GM19023 (cell line): Measurements from ENCODE around the gene MED12L.

Source experiments
- ATAC-seq: cut with Tn5 transposase; IDR thresholded peaks from one replicate; pipeline ENCODE4 v1.9.1; 2021; ENCODE audit warnings: mild to moderate bottlenecking, moderate library complexity; ENCODE audit not compliant: unreplicated experiment

Gene MED12L

DNA sequence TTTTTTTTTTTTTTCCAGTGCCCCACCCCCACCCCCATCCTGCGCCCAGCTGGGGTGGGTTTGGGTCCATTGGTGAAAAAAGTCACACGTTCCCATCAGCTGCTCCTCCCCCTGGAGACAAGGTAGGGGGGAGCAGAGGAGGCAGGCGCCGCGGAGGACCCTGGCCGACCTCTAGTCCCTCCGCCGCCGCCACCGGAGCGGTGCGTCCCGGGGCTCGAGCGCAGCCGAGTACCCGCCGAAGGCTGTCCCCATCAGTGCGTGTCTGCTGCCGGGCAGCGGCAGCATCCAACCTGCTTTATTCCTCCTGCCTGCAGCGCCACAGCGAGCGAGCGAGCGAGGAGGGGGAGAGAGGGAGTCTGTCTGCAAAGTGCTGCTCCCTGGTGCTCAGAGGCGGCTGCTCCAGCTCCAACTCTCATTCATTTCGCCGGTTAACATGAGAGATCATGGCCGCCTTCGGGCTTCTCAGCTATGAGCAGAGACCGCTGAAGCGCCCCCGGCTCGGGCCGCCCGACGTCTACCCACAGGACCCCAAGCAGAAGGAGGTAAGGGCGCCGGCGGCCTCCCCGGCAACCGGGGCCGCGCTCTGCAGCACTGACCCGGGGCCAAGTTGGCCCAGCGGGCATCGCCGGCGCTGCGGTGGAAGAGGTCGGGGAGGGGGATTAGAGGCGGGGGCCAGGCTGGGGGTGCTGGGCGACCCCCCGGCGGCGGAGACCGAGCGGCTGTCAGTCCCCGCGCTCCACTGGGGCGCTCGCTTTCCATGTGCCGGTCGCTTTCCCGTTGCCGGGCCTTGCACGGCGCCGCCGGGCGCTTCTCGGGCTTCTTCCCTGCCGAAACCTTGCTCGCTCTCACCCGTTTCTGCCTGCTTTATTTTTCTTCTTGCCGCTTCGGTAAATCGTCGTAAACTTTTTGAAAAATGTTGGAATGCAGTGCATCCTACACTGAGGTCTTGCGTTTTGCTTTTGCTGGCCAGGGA is 1.3 kb downstream of the MED12L start:
- ATAC-seq: peak; percentile 58

DNA sequence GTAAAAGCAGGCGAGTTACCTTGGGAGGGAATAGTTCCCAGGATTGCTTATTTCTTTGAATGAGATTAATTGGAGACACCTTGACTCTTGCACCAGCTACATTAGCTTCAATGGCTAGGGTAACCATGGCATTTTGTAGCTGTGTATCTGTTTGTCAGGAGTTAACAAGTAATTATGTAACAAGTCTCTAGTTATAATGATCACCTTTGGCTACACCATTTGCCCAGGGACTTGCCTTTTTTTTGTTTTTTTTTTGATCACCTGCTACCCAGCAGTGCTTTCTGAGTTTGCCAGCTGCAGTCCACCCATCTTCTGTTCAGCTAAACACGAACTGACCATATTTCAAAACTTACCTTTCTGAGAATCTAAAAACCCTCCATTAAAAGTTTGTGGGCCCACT is 2.2 kb downstream of the MED12L start:
- no peak for ATAC-seq

DNA sequence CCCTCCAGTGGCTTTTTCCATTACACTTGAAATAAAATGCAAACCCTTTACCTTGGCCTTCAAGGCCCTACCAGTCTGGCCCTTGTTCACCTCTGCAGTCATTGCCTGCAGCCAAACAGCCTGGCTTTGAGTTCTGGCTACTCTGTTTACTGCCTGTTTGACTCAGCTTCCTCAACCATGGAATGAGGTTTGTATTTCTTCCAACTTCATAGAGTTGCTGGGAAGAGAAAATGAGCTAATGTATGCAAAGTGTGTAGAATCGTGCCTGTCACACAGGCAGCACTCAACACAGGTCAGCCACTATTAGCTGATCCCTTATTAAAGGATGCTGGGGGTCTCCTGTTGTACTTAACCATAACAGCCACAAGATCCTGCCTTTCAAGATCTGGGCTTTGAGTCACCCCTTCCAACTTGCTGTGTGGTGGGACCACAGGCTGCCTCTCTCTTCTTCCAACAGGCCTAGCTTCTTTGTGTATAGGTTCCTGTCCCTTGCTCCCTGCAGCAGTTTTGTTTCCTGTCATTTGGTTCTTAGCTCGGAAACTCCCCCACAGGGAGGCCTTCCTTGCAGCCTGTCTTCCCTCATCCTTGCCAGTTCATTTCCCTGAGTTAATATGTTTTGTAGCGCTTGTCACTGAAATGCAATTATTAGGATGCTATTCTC is 6.4 kb downstream of the MED12L start:
- no peak for ATAC-seq

DNA sequence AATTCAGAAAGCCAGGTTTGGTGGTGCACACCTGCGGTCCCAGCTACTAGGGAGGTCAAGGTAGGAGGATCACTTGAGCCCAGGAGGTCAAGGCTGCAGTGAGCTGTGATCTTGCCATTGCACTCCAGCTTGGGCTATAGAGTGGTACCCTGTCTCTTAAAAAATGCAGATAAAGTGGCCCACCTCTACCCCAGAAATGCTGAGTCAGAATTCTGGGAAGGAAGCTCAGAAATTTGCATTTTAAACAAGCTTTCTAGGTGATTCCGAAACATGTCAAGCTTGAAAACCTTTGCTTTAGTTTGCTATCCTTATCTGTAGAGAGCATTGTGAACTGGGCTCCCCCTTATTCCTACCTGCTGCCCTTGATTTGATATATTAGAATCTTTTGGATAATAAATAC is 7.7 kb downstream of the MED12L start:
- ATAC-seq: no peak

DNA sequence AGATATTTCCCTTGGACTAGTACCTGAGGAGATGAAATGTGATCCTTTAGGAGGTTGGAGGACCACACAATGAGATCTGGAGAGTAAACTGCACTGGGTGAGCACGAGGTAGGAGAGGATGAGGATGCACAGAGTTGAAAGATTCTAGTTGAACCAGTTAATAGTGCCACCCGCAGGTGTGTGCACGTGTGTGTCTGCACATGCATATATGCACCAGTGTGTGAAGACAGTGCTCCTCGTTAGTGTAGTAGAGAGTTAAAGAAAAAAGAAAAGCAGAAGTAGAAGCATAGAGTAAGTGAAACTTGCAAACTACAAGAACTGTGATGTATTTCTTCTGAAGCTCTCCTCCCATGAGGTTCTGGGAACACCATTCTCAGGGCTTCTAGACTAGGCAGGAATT is 8.4 kb downstream of the MED12L start:
- no peak for ATAC-seq

DNA sequence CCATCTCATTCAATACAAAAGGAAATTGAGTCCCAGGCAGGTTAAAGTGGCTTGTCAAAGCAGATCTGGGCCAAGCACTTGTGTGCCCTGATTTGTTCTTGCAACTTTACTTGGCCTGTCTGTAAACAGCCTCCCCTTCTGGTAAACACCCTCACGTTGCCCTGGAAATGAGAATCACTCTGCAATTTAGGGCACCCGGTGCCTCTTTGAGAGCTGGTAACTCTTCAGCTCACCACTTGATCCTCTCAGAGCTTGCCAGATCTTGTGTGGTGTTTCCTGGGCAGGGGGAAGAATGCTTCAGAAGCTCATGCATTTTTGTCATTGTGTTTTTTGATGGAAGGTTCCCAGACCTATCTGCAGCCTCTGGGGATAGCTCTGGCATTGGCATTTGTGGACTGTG is 11.3 kb downstream of the MED12L start:
- no peak for ATAC-seq

DNA sequence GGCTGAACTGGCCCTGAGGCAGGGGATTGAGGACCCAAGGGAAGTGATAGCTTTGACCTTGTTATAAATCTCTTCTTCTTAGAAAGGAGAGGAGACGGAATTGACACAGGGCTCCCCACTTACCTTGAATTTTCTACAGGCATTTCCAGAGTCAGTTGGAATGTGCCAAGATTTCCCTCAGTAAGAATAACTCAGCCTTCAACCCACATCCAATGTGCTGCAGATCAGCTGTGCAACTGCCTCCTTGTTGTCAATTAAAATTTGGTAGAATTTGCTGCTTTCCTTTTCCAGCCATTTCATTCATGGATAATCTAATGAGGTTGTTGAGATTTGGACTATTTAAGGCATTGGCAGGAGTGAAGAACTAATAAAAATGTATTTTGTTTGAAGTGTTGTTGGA is 14.6 kb downstream of the MED12L start:
- no peak for ATAC-seq

DNA sequence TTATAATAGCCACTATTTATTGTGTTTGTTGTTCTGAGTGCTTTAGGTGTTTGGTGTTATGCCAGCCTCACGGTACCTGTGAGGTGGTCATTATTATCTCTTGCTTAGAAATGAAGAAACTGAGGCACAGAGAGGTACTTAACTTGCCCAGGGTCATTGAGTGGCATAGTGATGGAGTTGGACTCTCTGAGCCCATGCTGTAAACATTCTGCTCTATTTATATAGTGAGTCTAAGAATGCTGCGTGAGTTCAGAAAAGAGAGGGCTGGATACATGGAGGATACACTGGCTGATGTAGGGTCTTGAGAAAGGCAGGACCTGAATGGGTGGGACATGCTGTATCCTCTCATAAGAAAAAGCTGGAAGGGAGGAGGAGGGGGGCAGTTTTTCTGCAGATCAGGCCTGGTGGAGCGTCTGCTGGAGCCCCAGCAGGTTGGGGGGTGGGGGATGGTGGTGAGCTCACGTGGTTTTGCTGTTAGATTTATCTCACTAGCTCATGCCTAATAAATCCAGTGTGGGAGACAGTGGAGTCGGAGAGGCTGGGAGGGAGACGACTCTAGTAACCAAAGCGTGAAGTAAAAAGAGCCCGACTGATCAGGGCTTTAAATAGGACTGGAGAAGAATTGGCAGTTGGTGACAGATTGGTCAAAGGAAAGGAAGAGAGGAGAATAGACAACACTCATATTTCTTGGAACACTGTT is 16.0 kb downstream of the MED12L start:
- no peak for ATAC-seq

DNA sequence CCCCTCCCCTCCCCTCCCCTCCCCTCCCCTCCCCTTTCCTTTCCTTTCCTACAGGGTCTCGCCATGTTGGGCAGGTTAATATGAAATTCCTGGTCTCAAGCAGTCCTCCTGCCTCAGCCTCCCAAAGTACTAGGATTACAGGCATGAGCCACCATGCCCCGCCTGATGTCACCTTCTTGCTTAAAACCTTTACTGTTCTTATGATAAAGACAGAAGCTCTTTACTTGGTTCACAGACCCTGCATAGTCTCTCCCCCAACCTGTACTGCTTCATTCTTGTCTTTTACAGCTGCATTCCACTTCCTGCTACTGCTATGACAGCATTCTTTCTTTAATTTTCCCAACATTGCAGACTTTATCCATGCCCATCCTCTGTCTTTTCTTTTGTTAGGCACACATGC is 20.8 kb downstream of the MED12L start:
- no peak for ATAC-seq

DNA sequence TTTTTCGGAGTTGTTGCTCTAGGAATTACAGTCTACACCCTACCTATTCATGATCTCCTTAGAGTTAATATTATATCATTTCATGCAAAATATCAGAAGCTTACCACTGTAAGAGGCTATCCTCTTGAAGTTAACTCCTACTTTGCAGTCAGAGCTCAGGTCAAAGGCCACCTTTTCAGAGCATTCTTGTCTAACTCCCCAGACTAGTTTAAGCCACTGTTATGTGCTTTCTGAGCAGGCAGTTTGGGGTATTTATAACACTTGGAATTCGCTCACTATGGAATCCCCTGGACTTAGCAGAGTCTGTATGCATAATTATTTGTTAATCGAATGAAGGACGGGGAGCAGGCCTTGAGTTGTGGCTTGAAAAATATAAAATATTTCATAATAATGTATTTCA is 21.7 kb downstream of the MED12L start:
- ATAC-seq: no peak

DNA sequence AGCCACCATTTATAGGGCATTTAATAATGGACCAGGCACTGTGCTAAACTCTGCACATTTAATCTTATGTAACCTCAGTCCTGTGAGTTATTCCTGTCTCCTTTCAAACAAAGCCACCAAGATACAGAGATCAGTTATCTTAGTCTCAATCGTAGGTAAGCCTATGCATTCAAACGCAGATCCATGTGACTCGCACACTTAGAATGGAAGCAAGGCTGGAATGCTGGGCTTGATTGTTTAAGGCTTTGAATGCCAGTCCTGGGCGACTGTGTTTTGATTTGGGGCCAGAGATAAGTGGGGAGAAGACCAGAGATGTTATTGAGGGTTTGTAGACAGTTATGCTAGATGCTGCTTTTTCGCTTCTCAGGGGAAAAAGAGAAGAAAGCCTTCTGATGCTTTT is 22.2 kb downstream of the MED12L start:
- ATAC-seq: no peak

DNA sequence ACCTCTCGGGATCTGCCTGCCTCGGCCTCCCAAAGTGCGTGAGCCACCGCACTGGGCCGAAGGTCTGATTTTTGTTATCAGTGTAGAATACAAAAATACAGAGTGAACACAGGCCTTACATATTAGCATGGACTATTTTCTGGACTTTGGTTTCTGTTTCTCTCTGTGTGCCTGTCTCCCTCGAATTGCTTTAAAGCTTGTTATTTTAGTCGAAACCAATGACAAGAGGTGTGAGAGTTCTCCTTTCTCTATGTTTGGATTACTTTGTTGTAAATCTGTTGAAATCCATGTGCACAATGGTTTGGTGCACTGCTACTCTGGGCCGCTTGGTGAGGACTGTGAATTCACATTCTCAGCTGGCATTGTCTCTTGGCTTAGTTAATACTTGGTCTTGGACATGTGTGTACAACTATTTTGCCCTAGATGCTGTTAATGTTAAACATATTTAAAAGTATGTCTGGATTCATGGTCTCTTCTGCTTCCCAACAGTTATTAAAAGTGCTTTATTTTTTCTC is 23.9 kb downstream of the MED12L start:
- ATAC-seq: no peak

DNA sequence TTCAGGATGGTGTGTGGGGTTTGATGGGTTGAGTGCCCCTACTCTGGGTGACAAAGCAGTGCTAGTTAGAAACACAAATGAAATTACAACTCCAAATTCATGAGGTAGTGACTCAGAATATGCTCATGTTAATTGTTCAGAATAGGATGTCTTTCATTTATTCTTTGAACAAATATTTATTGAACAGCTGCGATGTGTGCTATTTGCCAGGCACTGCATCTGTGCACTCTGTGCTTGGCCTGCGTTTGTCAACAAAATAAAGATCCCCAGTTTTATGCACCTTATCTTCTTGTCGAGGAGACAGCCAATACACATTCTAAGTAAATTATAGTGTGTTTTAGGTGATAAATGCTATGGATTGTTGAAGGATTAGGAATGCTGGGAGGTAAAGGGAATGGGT is 27.3 kb downstream of the MED12L start:
- no peak for ATAC-seq

DNA sequence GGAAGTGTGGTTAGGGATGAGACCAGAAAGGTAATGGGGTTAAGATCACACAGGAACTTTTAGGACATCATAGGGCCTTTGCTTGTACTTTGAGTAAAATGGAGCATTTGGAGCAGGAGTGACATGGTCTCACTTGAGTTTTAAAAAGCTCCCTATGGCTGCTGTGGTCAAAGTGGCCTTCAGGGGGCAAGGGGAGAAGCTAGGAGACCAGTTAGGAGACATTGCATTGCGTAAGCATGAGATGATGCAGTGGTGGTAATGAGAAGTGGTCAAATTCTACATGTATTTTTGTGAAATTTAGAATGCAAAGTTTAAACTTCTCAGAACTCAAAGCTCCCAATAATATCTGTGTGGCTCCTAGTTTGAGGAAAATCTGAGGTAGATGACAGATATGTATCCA is 27.9 kb downstream of the MED12L start:
- no peak for ATAC-seq

DNA sequence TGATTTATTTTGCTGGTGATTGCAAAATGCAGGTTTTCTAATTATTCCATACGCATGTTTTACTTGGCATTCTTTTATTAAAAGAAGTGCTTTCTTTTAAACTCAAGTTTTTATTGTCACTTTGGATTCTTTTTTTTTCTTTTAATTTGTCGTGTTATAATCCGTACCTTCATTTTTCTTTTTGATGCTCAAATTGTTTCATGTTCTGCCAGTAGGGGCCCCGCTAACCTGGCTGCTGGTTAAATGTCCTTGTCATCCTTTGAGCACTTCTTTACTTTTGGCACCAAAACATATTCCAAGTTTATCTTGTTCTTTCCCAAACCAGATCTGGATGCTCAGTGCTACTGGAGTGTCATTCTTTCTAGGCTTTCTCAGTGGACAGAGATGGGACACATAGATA is 31.6 kb downstream of the MED12L start:
- ATAC-seq: no peak

DNA sequence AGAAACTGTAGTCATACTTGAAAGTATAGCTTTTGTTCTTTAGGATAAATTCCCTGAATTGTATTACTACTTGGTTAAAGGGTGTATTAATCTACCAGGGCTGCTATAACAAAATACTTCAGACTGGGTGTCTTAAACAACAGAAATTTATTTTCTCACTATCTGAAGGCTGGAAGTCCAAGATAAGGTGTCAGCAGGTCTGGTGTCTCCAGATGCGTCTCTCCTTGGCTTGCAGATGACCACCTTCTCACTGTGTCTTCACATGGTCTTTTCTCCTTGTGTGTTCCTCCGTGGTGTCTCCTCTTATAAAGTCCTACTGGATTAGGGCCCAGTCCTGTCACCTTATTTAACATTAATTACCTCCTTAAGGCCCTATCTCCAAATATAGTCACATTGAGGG is 33.7 kb downstream of the MED12L start:
- ATAC-seq: no peak

DNA sequence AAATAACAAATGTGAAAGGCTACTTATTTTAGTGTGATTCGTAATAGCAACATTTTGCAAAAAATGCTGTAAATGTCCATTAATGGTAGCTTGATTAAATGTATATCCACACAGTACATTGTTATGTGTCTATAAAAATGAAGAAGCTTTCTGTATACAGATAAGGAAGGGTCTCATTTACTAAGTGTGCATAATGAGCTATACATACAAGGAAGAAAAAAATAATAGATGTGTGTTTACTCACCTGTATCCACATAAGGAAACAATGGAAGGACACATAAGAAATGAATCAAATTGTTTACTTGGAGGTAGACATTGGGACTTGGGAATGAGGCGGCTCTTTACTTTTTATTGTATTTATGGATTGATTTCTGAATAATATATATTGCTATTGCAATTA is 34.9 kb downstream of the MED12L start:
- no peak for ATAC-seq

DNA sequence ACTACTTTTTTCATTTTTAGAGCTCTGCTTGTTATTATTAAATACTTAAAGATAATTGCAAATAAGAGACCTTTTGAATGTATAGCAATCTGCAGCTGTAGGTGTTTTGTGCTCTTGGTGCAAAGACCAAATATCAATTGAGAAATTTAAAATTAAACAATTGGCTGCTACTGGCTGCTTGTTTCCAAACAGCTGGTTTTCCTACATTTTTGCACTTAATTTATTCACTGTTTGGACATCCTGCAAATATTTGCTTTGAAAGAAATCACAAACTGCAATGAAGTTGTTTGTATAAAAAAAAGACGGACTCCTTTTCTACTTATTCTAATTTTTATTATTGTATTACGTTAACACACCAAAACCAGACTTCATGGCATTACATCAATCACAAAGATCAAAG is 35.6 kb downstream of the MED12L start:
- ATAC-seq: no peak

DNA sequence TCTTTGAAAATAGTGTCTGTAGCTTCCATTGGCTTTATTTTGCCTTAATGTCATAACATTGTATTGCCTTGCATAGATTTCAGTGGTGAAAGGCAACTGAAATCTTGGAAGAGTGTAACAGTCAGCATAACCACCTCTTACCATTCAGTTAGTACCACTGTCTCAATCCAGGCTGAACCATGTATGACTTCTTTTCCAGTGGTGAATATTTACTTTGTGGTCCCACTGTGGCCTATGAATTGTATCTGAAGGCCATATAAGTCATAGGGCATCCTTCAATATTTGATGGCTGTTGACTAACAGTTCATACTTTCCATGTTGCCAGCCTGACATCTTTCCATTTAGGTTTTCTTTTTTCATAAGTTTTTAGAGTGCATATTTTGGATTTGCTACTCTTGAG is 38.4 kb downstream of the MED12L start:
- no peak for ATAC-seq

DNA sequence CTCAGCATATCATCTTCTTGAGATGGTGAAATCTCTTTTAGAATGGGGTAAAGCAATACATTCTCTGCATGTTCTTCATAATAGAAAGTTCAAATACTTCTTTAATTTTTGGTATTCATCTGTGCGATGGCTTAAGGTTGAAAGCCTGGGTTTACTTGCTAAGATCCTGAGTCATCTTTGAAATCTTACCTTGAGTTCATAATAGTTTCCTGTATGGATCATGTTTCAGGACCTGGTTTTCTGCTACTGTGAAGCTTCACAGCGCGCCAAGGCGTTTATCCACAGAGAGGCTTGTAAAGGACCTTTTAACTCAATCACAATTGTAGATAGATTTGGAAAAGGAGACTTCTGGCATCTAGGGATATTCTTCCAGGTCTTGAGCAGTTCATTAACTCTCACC is 39.0 kb downstream of the MED12L start:
- no peak for ATAC-seq

DNA sequence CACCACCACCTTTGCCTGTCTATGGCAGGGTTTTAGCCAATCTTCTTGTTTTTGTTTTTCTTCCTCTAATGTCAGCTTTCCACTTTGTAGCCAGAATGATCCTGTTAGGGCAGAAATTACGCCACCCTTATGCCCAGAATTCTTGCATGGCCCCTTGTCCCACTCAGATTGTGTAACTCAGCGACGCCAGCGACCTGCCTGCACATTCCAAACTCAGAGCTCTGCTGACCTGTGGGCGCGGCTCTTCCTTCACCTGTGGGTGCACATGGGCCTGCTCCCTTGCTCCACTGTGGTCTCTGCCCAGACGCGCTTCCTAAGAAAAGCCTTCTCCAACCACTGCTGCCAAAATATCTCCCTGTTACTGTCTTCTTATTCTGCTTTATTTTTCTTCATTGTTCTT is 45.0 kb downstream of the MED12L start:
- no peak for ATAC-seq

DNA sequence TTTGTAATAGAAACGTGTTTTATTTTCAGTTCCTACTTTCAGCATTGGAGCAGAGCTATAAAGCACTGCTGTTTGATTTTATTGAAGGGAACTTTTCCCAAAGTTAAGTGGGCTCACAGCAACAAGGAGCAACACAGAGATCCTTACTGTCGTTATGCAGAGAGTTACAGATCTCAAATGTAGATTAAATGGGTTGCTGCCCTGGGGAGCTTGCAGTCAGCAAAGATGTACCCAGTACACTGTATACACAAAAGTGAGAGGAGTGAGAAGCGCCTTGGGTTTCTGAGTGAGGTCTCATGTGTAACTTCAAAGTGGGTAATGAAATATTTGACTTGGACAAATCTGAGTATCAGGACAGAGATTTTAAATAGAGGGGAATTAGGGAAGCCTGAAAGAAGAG is 47.7 kb downstream of the MED12L start:
- no peak for ATAC-seq
